Measurements from ENCODE around the gene AFF4. TPM values are rescaled to one million over a fixed set of nuclear protein-coding genes. Genes with fewer than 3 reads are reported as not detected.

The AFF4 gene
- polyA plus RNA-seq, 4 donors, result 60.7 to 69.9 (median 64.2) TPM

- no peak for DNase-seq (ENCODE audit: low read depth in 4 of 4, low spot score in 3 of 4)
These were observed 72.6 kb downstream of the AFF4 start for GRCh38 chr5:132890817-132891216.

- no peak for DNase-seq (ENCODE audit: low read depth in 4 of 4, low spot score in 3 of 4)
These were observed 73.9 kb downstream of the AFF4 start for GRCh38 chr5:132889501-132889900.

- no peak for DNase-seq (ENCODE audit: low read depth in 4 of 4, low spot score in 3 of 4)
These were observed 76.2 kb downstream of the AFF4 start for GRCh38 chr5:132887283-132887682.

GRCh38 chr5:132886064-132886823 lies 77.2 kb downstream of the AFF4 start:
- no peak for DNase-seq (ENCODE audit: low read depth in 4 of 4, low spot score in 3 of 4)

GRCh38 chr5:132884548-132884947 lies 78.9 kb downstream of the AFF4 start:
- no peak for DNase-seq (ENCODE audit: low read depth in 4 of 4, low spot score in 3 of 4)

GRCh38 chr5:132883261-132883834 lies 80.1 kb downstream of the AFF4 start:
- peak in 2 of 4 donors; percentile 19 to 36 for DNase-seq (ENCODE audit: low read depth in 4 of 4, low spot score in 3 of 4)

- DNase-seq (ENCODE audit: low read depth in 4 of 4, low spot score in 3 of 4), result no peak
These were observed 85.5 kb downstream of the AFF4 start for GRCh38 chr5:132877938-132878337.

- DNase-seq (ENCODE audit: low read depth in 4 of 4, low spot score in 3 of 4), result no peak
These were observed 86.0 kb downstream of the AFF4 start for GRCh38 chr5:132877466-132877865.

GRCh38 chr5:132876020-132876759 lies 87.2 kb downstream of the AFF4 start:
- no peak for DNase-seq (ENCODE audit: low read depth in 4 of 4, low spot score in 3 of 4)

GRCh38 chr5:132873930-132874271 lies 89.5 kb downstream of the AFF4 start:
- no peak for DNase-seq (ENCODE audit: low read depth in 4 of 4, low spot score in 3 of 4)

- no peak for DNase-seq (ENCODE audit: low read depth in 4 of 4, low spot score in 3 of 4)
These were observed 90.1 kb downstream of the AFF4 start, which contains the start of gene LEAP2 for GRCh38 chr5:132873119-132873929. TSS of gene LEAP2 (plus strand) at chr5:132873668. CDS start at chr5:132873695, 27 bp downstream.

- DNase-seq (ENCODE audit: low read depth in 4 of 4, low spot score in 3 of 4), result no peak
These were observed 90.7 kb downstream of the AFF4 start for GRCh38 chr5:132872788-132873118.

GRCh38 chr5:132871459-132872284 lies 91.8 kb downstream of the AFF4 start:
- no peak for DNase-seq (ENCODE audit: low read depth in 4 of 4, low spot score in 3 of 4)

GRCh38 chr5:132870801-132871200 lies 92.6 kb downstream of the AFF4 start:
- no peak for DNase-seq (ENCODE audit: low read depth in 4 of 4, low spot score in 3 of 4)

- no peak for DNase-seq (ENCODE audit: low read depth in 4 of 4, low spot score in 3 of 4)
These were observed 94.7 kb downstream of the AFF4 start for GRCh38 chr5:132868754-132869153.

GRCh38 chr5:132867046-132867451 lies 96.4 kb downstream of the AFF4 start:
- DNase-seq (ENCODE audit: low read depth in 4 of 4, low spot score in 3 of 4), result no peak

GRCh38 chr5:132866342-132867045 lies 96.9 kb downstream of the AFF4 start, which contains the start of the genes GDF9 and UQCRQ:
TSS of gene GDF9 (minus strand) at chr5:132866469. CDS start at chr5:132864533, 1,936 bp downstream.
TSS of gene UQCRQ (plus strand) at chr5:132866642. CDS start at chr5:132866882, 240 bp downstream.
- peak; percentile 100 for DNase-seq (ENCODE audit: low read depth in 4 of 4, low spot score in 3 of 4)

GRCh38 chr5:132865668-132866341 lies 97.6 kb downstream of the AFF4 start:
- no peak for DNase-seq (ENCODE audit: low read depth in 4 of 4, low spot score in 3 of 4)

- DNase-seq (ENCODE audit: low read depth in 4 of 4, low spot score in 3 of 4), result no peak
These were observed 102.7 kb downstream of the AFF4 start for GRCh38 chr5:132860742-132861141.
